ENCODE measurements around the gene GPX3. TPM values are rescaled to one million over a fixed set of nuclear protein-coding genes. Genes with fewer than 3 reads are reported as not detected.
A peak's percentile ranks its signal among the peaks of the same experiment; 100 is the strongest.

Gene GPX3
- total RNA-seq, 4 donors from 2014 or later, result 252 to 758 (median 352) TPM

DNA sequence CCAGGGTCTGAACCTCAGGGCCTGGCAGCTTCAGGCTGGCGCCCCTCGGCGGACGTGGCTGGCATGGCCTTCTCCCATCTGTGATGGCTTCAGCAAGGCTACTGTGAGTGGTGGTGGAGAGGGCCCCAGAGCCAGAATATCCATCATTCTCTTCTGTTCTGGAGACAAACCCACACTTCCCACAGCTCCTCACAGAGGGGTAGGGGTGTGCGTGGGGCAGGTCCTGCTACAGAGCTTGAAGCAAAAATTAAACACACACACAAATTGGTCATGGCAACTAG lies 9.6 kb downstream of the GPX3 start:
- H3K36me3 ChIP-seq, result peaks cover 0 to 50% (median 24%) of the 10 kb centered on the region in 4 donors
- no peak for DNase-seq

DNA sequence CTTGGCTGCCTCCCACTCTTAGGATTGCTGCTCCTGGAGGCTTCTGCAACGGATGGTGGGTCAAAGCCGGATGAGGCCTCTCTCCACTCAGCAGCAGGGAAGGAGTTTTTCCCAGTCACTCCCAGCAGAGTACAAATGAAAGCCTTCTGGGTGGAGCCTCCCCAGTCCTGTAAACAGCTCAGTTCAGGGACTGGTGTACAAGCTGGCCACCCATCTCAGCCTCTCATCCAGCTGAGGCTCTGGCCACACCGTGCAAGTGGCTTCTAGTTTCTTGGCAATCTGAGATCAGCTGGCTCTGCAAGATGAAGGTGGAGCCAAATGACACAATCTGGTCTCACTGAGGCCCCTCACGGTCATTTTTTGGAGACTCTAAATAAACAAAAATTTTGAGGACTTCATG lies 10.0 kb downstream of the GPX3 start:
- WGBS, 2 donors (ENCODE audit: low coverage in 1 of 2), result 72% methylated on average over 4 of the region's 4 CpGs; no CpG with 5 or more reads in 1 of the 2 donors
- Histone ChIP-seq H3K4me3 (no peak overlapping the region), H3K4me1 (peaks cover 0 to 17% (median 2%) of the 10 kb centered on the region in 4 donors), H3K36me3 (peaks cover 0 to 54% (median 26%) of the 10 kb centered on the region in 4 donors), H3K9me3 (no peaks in the 10 kb centered on the region), H3K27ac (peak overlapping the region; percentile 49 to 88 (median 64)), H3K27me3 (no peaks in the 10 kb centered on the region)
- DNase-seq, result peak; percentile 53
- intact Hi-C loops (cut with DNase I; ENCODE audit: low total_unique reads) (no loop called here), in situ Hi-C loops (cut with MboI; ENCODE audit: low pct_ligation_motif_present in 1 of 4, low pct_unique_long_range_greater_than_20kb in 1 of 4, low sequenced_read_pairs in 3 of 4) (no loop called here)
- TF ChIP-seq POLR2AphosphoS5 (IDR thresholded peaks at IDR 0.05) (peak in 2 of 3 donors; percentile 51 to 64), EP300 (IDR thresholded peaks at IDR 0.05; ENCODE audit: low read depth) (no peak)

More for the DNA sequence above, 9.6 kb downstream of the GPX3 start:
- TF ChIP-seq EP300 (IDR thresholded peaks at IDR 0.05; ENCODE audit: low read depth) (no peak), POLR2AphosphoS5 (IDR thresholded peaks at IDR 0.05) (no peak), POLR2A (IDR thresholded peaks at IDR 0.05) (no peak)
- TF ChIP-seq, protein P1, sequence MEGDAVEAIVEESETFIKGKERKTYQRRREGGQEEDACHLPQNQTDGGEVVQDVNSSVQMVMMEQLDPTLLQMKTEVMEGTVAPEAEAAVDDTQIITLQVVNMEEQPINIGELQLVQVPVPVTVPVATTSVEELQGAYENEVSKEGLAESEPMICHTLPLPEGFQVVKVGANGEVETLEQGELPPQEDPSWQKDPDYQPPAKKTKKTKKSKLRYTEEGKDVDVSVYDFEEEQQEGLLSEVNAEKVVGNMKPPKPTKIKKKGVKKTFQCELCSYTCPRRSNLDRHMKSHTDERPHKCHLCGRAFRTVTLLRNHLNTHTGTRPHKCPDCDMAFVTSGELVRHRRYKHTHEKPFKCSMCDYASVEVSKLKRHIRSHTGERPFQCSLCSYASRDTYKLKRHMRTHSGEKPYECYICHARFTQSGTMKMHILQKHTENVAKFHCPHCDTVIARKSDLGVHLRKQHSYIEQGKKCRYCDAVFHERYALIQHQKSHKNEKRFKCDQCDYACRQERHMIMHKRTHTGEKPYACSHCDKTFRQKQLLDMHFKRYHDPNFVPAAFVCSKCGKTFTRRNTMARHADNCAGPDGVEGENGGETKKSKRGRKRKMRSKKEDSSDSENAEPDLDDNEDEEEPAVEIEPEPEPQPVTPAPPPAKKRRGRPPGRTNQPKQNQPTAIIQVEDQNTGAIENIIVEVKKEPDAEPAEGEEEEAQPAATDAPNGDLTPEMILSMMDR (IDR thresholded peaks at IDR 0.05), result no peak
- no peak overlapping the region for H3K4me3 ChIP-seq
- peak overlapping the region; percentile 49 to 88 (median 64) for H3K27ac ChIP-seq
- H3K9me3 ChIP-seq, result no peaks in the 10 kb centered on the region
- in situ Hi-C loops (cut with MboI; ENCODE audit: low pct_ligation_motif_present in 1 of 4, low pct_unique_long_range_greater_than_20kb in 1 of 4, low sequenced_read_pairs in 3 of 4) (no loop called here), intact Hi-C loops (cut with DNase I; ENCODE audit: low total_unique reads) (no loop called here)
- H3K4me1 ChIP-seq, result peaks cover 0 to 21% (median 2%) of the 10 kb centered on the region in 4 donors
- no peaks in the 10 kb centered on the region for H3K27me3 ChIP-seq
- WGBS, 2 donors (ENCODE audit: low coverage in 1 of 2), result 88 to 100% methylated on average over 1 to 5 of the region's 5 CpGs

DNA sequence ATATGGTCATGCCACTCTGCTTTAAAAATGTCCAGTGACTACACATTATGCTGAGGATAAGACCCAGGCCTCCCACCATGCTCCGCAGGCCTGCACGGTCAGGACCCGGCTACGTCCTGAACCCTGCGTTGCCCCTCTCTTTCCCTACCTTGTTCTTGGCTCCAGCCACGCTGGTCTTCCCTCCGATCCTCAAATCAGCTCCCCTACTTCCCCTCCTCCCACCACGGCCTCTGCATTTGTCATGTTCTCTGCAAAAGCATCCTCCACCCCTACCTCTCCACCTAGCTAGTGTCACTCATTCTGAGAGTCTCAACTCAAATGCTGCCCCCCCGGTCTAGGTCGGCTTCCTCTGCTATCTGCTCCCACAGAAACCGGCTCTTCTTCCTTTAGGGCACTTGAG lies 11.2 kb downstream of the GPX3 start:
- Histone ChIP-seq H3K27me3 (no peaks in the 10 kb centered on the region), H3K4me1 (peaks cover 0 to 7% (median 2%) of the 10 kb centered on the region in 4 donors), H3K9me3 (no peaks in the 10 kb centered on the region), H3K4me3 (no peak overlapping the region), H3K36me3 (peaks cover 0 to 66% (median 32%) of the 10 kb centered on the region in 4 donors), H3K27ac (peak overlapping the region in 3 of 4 donors; percentile 49 to 88 (median 68))
- TF ChIP-seq, protein P1 (IDR thresholded peaks at IDR 0.05), result no peak
- no peak for TF ChIP-seq EP300 (IDR thresholded peaks at IDR 0.05; ENCODE audit: low read depth)
- peak in 1 of 3 donors; percentile 9 for TF ChIP-seq POLR2AphosphoS5 (IDR thresholded peaks at IDR 0.05)
- no peak for DNase-seq
- in situ Hi-C loops (cut with MboI; ENCODE audit: low pct_ligation_motif_present in 1 of 4, low pct_unique_long_range_greater_than_20kb in 1 of 4, low sequenced_read_pairs in 3 of 4) (no loop called here), intact Hi-C loops (cut with DNase I; ENCODE audit: low total_unique reads) (no loop called here)
- 93 to 94% methylated on average over 6 to 11 of the region's 11 CpGs for WGBS, 2 donors (ENCODE audit: low coverage in 1 of 2)

DNA sequence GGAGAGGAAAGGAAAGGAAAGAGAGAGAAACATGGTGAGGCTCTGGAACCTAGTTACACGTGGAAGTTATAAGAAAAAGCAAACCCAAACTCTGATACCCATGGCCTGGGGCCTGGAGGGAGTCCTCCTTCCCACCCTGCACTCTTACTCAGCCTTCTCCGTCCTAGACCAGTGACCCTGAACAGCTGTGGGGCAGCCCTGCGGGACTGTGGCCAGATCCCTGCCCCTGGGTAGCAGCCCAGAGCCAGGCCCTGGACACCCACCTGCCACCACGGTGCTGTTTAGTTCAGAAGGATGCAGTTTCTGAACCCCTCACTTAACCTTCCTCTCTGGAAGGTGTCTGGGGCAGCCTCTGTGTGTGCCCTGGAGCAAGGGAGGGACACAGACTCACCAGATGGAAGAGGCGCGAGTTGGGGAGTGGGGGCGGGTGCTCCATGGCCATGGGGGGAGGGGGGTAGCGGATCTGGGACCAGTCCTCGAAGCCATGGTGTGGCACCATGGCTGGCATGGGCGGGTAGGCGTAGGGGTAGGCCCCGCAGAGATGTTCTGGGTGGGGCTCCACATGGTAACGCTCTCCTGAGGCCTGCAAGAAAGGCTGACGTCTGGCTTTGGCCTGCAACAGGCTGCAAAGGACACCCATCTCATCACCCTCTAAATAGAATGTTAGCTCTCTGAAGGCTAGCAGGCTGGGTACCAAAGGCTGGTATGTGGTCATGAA lies 13.0 kb downstream of the GPX3 start:
- in situ Hi-C loops (cut with MboI; ENCODE audit: low pct_ligation_motif_present in 1 of 4, low pct_unique_long_range_greater_than_20kb in 1 of 4, low sequenced_read_pairs in 3 of 4) (no loop called here), intact Hi-C loops (cut with DNase I; ENCODE audit: low total_unique reads) (no loop called here)
- Histone ChIP-seq H3K9me3 (no peaks in the 10 kb centered on the region), H3K27me3 (no peaks in the 10 kb centered on the region), H3K27ac (no peak overlapping the region), H3K36me3 (peaks cover 0 to 78% (median 38%) of the 10 kb centered on the region in 4 donors), H3K4me3 (no peak overlapping the region), H3K4me1 (peaks cover 3 to 11% (median 10%) of the 10 kb centered on the region in 4 donors)
- WGBS, 2 donors (ENCODE audit: low coverage in 1 of 2), result 78 to 95% methylated on average over 1 to 13 of the region's 14 CpGs
- TF ChIP-seq, protein P1 (IDR thresholded peaks at IDR 0.05), result no peak
- TF ChIP-seq EP300 (IDR thresholded peaks at IDR 0.05; ENCODE audit: low read depth), result no peak
- TF ChIP-seq POLR2A (IDR thresholded peaks at IDR 0.05), result no peak
- no peak for TF ChIP-seq POLR2AphosphoS5 (IDR thresholded peaks at IDR 0.05)
- no peak for DNase-seq

All from transverse colon (tissue), 4 donors.